PFSK-1 (cell line): ENCODE measurements around the gene BCL2.

Experiments used
- FOXP2 ChIP-seq: optimal IDR thresholded peaks from 2 replicates; pipeline ENCODE3; 2011; ENCODE audit warnings: borderline replicate concordance, control low read depth, inconsistent platforms; ENCODE audit not compliant: insufficient read depth; ENCODE audit errors: extremely low read length, extremely low read depth
- POLR2AphosphoS5 ChIP-seq: IDR thresholded peaks from 2 replicates; pipeline ENCODE4 v1.6.1; 2012; ENCODE audit warnings: low read depth, mild to moderate bottlenecking, control low read depth, low read length, moderate library complexity
- REST ChIP-seq, 2 experiments: IDR thresholded peaks; 2 replicates each; pipeline versions ENCODE4 v1.6.1 to v1.8.0; 2011 to 2012; ENCODE audit warnings: low read depth in 2 of 2, low read length in 2 of 2, control low read depth in 1 of 2, inconsistent platforms in 1 of 2, mild to moderate bottlenecking in 1 of 2, moderate library complexity in 1 of 2; ENCODE audit not compliant: insufficient read depth in 1 of 2
- SIN3A ChIP-seq: IDR thresholded peaks from 2 replicates; pipeline ENCODE4 v1.6.1; 2012; ENCODE audit warnings: mild to moderate bottlenecking, low read length, moderate library complexity, borderline replicate concordance; ENCODE audit not compliant: insufficient read depth
- TAF1 ChIP-seq: IDR thresholded peaks from 2 replicates; pipeline ENCODE4 v1.6.1; 2012; ENCODE audit warnings: low read length, control low read depth, borderline replicate concordance; ENCODE audit not compliant: insufficient read depth

- TF ChIP-seq TAF1 = no peak
- no peak for TF ChIP-seq POLR2AphosphoS5
- no peak for TF ChIP-seq REST (IDR thresholded peaks at IDR 0.05; ENCODE audit: insufficient read depth in 1 of 2, low read depth in 2 of 2, low read length in 2 of 2)
- no peak for TF ChIP-seq FOXP2
- no peak for TF ChIP-seq SIN3A
Measured at GRCh38 chr18:63238693-63239075, 80.9 kb downstream of the BCL2 start.
